ENCODE results near the gene UBE2QL1.

Gene UBE2QL1

GRCh38 chr5:6449465-6450158, 953 bp downstream of the UBE2QL1 start:
- peaks cover 6% of the 10 kb centered on the region for H3K4me1 ChIP-seq (ENCODE audit: control insufficient read depth, insufficient read depth, low read length)
- no peak overlapping the region for H3K9ac ChIP-seq (ENCODE audit: low read length)
- no peaks in the 10 kb centered on the region for H3K36me3 ChIP-seq (ENCODE audit: control insufficient read depth, insufficient read depth, low read length)
- peak overlapping the region; percentile 27 for H3K27ac ChIP-seq (ENCODE audit: low read depth, low read length)
- peaks cover 6% of the 10 kb centered on the region for H3K27me3 ChIP-seq (ENCODE audit: control insufficient read depth, insufficient read depth, low read length)
- H3K4me3 ChIP-seq (ENCODE audit: low read length): peak overlapping the region; percentile 90

- H3K4me1 ChIP-seq (ENCODE audit: control insufficient read depth, insufficient read depth, low read length): peaks cover 6% of the 10 kb centered on the region
- H3K9ac ChIP-seq (ENCODE audit: low read length): no peak overlapping the region
- H3K4me3 ChIP-seq (ENCODE audit: low read length): peak overlapping the region; percentile 10
- no peak overlapping the region for H3K27ac ChIP-seq (ENCODE audit: low read depth, low read length)
- no peaks in the 10 kb centered on the region for H3K36me3 ChIP-seq (ENCODE audit: control insufficient read depth, insufficient read depth, low read length)
- peaks cover 6% of the 10 kb centered on the region for H3K27me3 ChIP-seq (ENCODE audit: control insufficient read depth, insufficient read depth, low read length)
Measured at GRCh38 chr5:6450319-6450833, 1.7 kb downstream of the UBE2QL1 start.

DNA sequence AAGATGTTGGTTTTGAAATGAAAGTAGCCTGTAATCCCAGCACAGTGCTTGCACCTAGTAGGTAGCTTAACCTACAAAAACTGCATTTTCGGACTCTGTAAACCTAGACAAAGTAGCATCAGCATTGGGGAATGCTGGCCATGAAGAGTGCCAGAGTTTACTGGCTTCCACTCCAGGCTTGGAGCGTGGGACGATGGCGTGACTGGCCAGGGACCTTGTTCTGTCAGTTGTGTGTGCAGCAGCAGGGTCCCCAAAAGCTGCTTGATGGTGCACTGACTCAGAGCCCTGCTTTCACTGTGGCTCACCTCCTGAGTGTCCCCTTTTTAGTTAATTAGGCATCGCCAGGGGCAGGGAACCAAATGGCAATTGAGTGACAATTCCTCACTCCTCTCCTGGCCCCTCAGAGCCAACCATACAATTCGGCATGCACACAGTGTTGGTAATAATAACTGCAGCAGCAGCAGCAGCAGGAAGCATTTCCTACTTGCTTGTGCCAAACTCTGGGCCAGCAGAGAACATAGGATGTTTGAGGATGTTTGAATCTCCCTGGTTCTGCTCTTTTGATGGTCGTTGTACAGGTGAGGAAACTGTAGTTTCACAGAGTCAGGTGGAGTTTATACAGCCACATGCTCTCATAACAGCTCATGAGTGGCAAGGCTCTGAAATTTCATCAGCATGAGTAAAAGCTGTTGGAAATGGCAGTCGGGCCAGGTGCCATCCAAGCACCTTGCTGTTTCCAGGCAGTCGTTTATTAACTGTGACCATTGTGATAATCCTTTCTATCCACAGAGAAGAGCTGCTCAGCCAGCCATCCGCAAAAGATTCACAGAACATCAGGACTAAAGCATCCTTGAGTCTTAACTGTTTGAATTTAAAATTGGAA, 4.2 kb downstream of the UBE2QL1 start:
- H3K9ac ChIP-seq (ENCODE audit: low read length): no peak overlapping the region
- peak overlapping the region; percentile 57 for H3K27ac ChIP-seq (ENCODE audit: low read depth, low read length)
- H3K4me1 ChIP-seq (ENCODE audit: control insufficient read depth, insufficient read depth, low read length): peaks cover 6% of the 10 kb centered on the region

DNA sequence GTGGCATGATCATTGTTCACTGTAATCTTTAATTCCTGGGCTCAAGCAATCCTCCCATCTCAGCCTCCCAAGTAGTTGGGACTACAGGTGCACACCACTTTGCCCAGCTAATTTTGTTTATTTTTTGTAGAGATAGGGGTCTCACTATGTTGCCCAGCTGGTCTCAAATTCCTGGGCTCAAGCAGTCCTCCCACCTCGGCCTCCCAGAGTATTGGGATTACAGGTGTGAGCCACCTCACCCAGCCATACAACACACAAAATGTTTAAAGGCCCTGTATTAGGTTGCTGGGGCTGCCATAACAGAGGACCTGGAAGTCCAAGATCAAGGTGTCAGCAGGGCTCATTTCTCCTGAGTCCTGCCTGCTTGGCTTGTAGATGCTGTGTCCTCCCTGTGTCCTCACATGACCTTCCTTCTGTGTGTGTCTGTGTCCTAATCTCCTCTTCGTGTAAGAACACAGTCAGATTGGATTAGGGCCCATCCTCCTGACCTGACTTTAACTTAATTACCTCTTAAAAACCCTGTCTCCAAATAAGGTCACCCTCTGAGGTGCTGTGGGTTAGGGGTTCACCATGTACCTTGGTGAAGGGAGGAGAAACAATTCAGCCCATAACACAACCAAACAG, 5.4 kb downstream of the UBE2QL1 start:
- Histone ChIP-seq H3K4me1 (ENCODE audit: control insufficient read depth, insufficient read depth, low read length) (peaks cover 6% of the 10 kb centered on the region), H3K27ac (ENCODE audit: low read depth, low read length) (peak overlapping the region; percentile 16), H3K36me3 (ENCODE audit: control insufficient read depth, insufficient read depth, low read length) (no peaks in the 10 kb centered on the region), H3K9ac (ENCODE audit: low read length) (no peak overlapping the region), H3K4me3 (ENCODE audit: low read length) (no peak overlapping the region), H3K27me3 (ENCODE audit: control insufficient read depth, insufficient read depth, low read length) (no peaks in the 10 kb centered on the region)

More for the DNA sequence above, 4.2 kb downstream of the UBE2QL1 start:
- peaks cover 4% of the 10 kb centered on the region for H3K27me3 ChIP-seq (ENCODE audit: control insufficient read depth, insufficient read depth, low read length)
- H3K4me3 ChIP-seq (ENCODE audit: low read length): peak overlapping the region; percentile 32
- H3K36me3 ChIP-seq (ENCODE audit: control insufficient read depth, insufficient read depth, low read length): no peaks in the 10 kb centered on the region

DNA sequence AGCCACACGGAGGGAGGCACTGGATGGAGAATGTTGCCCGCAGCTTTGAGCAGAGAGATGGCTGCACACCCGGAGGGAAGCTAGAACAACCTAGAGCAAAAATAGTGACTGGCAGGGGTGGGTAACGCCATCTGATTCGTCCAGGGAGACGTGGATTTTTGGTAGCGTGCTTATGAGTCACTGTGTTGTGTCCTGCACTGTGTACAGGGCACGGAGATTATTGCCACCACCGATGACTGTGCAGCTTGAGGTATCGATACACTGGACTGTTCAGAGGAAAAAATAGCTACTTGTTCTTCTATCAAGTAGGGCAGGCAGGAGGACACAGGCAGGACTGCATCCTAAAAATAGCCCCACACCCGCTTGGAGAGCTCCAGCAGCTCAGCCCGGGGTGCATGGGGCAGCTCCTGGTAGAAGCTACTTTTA, 6.0 kb downstream of the UBE2QL1 start:
- no peak overlapping the region for H3K4me3 ChIP-seq (ENCODE audit: low read length)
- peaks cover 6% of the 10 kb centered on the region for H3K4me1 ChIP-seq (ENCODE audit: control insufficient read depth, insufficient read depth, low read length)
- H3K27me3 ChIP-seq (ENCODE audit: control insufficient read depth, insufficient read depth, low read length): no peaks in the 10 kb centered on the region
- H3K36me3 ChIP-seq (ENCODE audit: control insufficient read depth, insufficient read depth, low read length): no peaks in the 10 kb centered on the region
- H3K27ac ChIP-seq (ENCODE audit: low read depth, low read length): peak overlapping the region; percentile 16
- H3K9ac ChIP-seq (ENCODE audit: low read length): no peak overlapping the region

DNA sequence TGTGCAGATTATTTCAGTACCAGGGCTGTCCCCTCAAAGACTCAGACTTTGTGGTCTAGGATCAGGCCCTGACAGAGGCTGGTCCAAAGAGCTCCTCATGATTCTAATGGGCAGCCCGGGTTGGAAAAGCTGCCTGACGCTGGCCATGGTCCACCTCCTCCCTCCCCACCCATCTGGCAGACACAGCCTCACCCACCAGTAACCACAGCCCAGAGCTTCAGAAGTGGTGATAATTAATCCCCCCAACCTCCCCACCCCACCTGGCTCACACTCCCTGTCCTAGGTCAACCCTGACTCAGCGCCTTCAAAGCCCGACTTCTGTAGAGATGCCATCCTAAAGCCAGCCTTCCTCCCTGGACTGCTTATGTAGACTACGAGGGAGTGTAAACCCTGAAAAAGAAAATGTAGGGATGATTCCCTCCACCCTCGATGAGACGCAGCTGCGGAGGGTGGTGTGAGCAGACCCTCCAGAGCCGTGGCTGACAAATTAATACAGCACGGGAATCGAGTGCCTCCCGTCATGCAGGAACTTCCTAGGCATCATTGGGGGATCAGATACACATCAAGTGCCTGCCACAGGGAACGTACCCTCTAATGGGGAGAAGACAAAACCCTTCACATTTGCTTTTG, 7.0 kb downstream of the UBE2QL1 start:
- Histone ChIP-seq H3K9ac (ENCODE audit: low read length) (no peak overlapping the region), H3K27ac (ENCODE audit: low read depth, low read length) (peak overlapping the region; percentile 16), H3K36me3 (ENCODE audit: control insufficient read depth, insufficient read depth, low read length) (no peaks in the 10 kb centered on the region), H3K27me3 (ENCODE audit: control insufficient read depth, insufficient read depth, low read length) (no peaks in the 10 kb centered on the region), H3K4me3 (ENCODE audit: low read length) (no peak overlapping the region), H3K4me1 (ENCODE audit: control insufficient read depth, insufficient read depth, low read length) (peaks cover 6% of the 10 kb centered on the region)

GRCh38 chr5:6456766-6457370, 8.2 kb downstream of the UBE2QL1 start:
- peaks cover 6% of the 10 kb centered on the region for H3K4me1 ChIP-seq (ENCODE audit: control insufficient read depth, insufficient read depth, low read length)
- no peaks in the 10 kb centered on the region for H3K36me3 ChIP-seq (ENCODE audit: control insufficient read depth, insufficient read depth, low read length)
- no peak overlapping the region for H3K4me3 ChIP-seq (ENCODE audit: low read length)
- H3K27ac ChIP-seq (ENCODE audit: low read depth, low read length): no peak overlapping the region
- H3K9ac ChIP-seq (ENCODE audit: low read length): no peak overlapping the region
- H3K27me3 ChIP-seq (ENCODE audit: control insufficient read depth, insufficient read depth, low read length): no peaks in the 10 kb centered on the region

DNA sequence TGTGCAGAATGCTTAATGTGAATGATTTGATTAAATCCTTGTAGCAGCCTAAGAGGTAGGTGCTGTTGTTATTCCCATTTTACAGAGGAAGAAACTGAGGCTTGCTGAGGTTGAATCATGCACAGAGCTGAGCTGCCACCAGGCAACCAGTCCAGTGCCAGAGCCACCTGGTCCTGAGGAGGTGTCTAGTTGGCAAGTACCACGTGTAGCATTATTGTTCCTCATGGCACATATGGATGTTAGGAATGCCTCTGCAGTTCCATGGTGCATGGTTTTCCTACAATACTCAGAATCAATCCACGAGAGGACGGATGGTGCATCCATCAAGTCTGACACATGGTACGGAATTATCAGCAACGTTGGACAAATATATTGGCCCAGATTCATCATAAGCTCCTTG, 8.9 kb downstream of the UBE2QL1 start:
- H3K4me3 ChIP-seq (ENCODE audit: low read length): no peak overlapping the region
- no peaks in the 10 kb centered on the region for H3K27me3 ChIP-seq (ENCODE audit: control insufficient read depth, insufficient read depth, low read length)
- no peak overlapping the region for H3K27ac ChIP-seq (ENCODE audit: low read depth, low read length)
- H3K9ac ChIP-seq (ENCODE audit: low read length): no peak overlapping the region
- H3K4me1 ChIP-seq (ENCODE audit: control insufficient read depth, insufficient read depth, low read length): peaks cover 6% of the 10 kb centered on the region
- no peaks in the 10 kb centered on the region for H3K36me3 ChIP-seq (ENCODE audit: control insufficient read depth, insufficient read depth, low read length)

GRCh38 chr5:6458833-6459232, 10.2 kb downstream of the UBE2QL1 start:
- Histone ChIP-seq H3K27ac (ENCODE audit: low read depth, low read length) (no peak overlapping the region), H3K36me3 (ENCODE audit: control insufficient read depth, insufficient read depth, low read length) (no peaks in the 10 kb centered on the region), H3K4me3 (ENCODE audit: low read length) (no peak overlapping the region), H3K27me3 (ENCODE audit: control insufficient read depth, insufficient read depth, low read length) (no peaks in the 10 kb centered on the region), H3K9ac (ENCODE audit: low read length) (no peak overlapping the region), H3K4me1 (ENCODE audit: control insufficient read depth, insufficient read depth, low read length) (no peaks in the 10 kb centered on the region)

DNA sequence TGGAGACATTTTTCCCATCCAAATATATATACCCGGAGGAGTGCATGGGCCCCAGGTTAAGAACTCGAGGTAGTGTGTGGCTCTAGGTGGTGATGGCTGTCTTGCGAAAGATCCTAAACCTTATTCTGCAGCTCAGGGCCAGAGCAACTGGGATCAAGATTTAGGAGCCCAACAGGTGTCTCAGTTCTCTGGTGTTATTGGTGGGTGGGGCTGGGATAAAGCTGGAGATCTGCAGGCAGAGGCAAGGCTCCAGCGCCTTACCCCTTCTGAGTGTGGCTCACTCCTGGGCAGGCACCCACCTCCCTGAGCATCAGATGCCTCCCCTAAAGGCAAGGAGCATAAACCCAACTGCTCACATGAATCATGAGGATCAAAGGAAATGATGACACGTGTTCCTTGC, 11.2 kb downstream of the UBE2QL1 start:
- no peak overlapping the region for H3K9ac ChIP-seq (ENCODE audit: low read length)
- H3K36me3 ChIP-seq (ENCODE audit: control insufficient read depth, insufficient read depth, low read length): no peaks in the 10 kb centered on the region
- no peaks in the 10 kb centered on the region for H3K27me3 ChIP-seq (ENCODE audit: control insufficient read depth, insufficient read depth, low read length)
- H3K27ac ChIP-seq (ENCODE audit: low read depth, low read length): no peak overlapping the region
- H3K4me3 ChIP-seq (ENCODE audit: low read length): no peak overlapping the region
- no peaks in the 10 kb centered on the region for H3K4me1 ChIP-seq (ENCODE audit: control insufficient read depth, insufficient read depth, low read length)

GRCh38 chr5:6461006-6461405, 12.3 kb downstream of the UBE2QL1 start:
- Histone ChIP-seq H3K9ac (ENCODE audit: low read length) (no peak overlapping the region), H3K27ac (ENCODE audit: low read depth, low read length) (no peak overlapping the region), H3K4me1 (ENCODE audit: control insufficient read depth, insufficient read depth, low read length) (no peaks in the 10 kb centered on the region), H3K4me3 (ENCODE audit: low read length) (no peak overlapping the region), H3K27me3 (ENCODE audit: control insufficient read depth, insufficient read depth, low read length) (no peaks in the 10 kb centered on the region), H3K36me3 (ENCODE audit: control insufficient read depth, insufficient read depth, low read length) (no peaks in the 10 kb centered on the region)

All from rectal smooth muscle tissue (tissue), 1 donor.